Stimulated activated CD4-positive, alpha-beta T cell treated with anti-CD3 and anti-CD28 coated beads, Interleukin-4, amount 100 ng/mL, for 24 hours (primary cell): ENCODE data around the gene GPATCH8.

Experiments used
- DNase-seq: peaks from one replicate; pipeline ENCODE4 v3.0.0-alpha.2; 2020

Gene GPATCH8

DNA sequence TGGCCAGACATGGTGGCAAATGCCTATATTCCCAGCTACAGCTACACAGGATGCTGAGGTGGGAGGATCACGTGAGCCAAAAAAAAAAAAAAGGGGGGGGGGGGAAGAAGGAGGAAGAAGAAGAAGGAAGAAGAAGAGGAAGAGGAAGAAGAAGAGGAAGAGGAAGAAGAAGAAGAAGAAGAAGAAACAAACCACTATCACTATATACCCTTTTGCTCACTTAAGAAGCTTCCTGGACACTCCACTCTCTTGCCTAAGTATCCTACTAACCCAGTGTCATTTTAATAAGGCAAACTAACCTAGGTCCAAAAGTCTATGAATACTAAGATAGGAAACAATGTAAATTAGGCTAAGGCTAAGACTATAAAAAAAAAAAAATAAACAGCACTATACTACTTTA, 54.8 kb downstream of the GPATCH8 start:
- no peak for DNase-seq

DNA sequence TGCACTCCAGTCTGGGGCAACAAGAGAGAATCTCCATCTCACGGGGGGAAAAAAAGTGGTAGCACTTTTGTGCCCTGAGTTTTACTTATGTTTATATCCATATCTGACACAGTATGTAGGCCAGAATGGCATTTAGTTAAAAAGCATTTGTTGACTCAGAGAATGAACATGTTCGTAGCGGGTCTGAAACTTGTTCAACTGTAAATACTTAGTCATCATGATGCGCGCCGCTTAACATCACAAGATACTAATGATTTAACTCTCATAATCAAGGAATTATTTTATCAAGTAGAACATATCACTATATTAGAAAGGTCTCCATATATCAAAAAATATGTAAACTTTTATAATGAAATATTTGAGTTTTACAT, 58.5 kb downstream of the GPATCH8 start:
- DNase-seq: no peak

DNA sequence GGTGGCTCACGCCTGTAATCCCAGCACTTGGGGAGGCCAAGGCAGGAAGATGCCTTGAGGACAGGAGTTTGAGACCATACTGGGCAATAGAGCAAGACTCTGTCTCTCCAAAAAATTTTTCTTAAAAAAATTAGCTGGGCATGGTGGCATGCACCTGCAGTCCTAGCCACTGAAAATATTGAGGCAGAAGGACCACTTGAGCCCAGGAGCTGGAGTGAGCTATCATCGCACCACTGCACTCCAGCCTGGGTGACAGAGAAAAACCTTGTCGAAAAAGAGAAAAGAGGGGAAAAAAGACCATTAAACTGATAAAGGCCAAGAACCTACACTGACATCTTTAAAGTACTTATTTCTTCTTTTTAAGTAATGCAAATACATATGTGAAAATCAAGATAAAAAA, 60.4 kb downstream of the GPATCH8 start:
- DNase-seq: no peak

DNA sequence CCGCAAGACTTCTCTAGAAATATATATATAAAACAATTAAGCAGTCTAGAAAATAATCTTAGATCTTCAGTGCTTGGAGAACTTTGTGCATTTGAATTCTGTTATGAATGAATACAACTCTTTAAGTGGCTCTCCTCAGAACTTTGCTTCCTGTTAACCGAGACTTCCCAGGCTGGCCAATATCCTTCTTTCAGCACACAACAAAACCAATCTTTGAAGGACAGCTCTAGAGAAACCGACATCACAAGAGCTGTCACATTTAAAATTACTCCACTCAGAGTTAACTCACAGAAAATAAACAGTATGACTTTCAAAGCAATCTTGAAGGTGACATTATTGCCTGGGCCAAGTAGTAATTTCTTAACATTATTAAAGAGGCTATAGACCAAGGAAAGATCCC, 64.0 kb downstream of the GPATCH8 start:
- DNase-seq: no peak

DNA sequence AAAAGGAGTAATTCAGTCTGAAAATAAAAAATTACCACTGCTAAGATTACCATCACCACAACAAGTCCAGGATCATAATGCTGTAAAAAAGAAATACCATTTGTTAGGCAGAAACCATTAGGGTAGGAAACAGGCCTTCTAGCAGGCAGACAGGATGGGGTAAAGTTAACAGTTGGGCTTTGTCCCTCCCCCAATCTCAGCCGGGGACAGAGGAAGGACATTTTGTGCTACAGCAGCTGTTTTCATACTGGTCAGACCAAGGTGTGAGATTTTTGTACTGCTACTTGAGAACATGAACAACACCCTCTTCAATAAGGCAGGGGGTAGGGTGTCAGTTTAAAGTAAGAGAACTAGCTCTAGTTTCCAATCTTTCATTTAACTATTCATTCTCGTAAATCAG, 64.6 kb downstream of the GPATCH8 start:
- no peak for DNase-seq

DNA sequence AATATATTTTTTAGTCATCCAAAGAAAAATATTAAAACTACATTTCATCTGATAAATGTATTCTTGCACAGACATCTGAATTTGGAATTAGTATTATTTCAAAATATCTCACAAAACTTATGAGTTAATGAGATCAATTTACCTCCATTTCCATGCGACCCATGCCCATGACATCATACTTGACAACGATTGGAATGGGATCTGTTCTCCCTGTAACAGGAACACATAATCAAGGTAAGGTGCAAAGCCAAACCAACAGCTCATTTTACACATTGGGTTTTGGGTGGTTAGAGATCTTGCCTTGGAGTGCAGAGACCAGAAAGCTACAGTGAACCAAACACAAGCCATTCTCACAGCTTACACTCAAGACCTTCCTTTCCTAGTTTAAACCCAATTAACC, 66.9 kb downstream of the GPATCH8 start:
- no peak for DNase-seq

DNA sequence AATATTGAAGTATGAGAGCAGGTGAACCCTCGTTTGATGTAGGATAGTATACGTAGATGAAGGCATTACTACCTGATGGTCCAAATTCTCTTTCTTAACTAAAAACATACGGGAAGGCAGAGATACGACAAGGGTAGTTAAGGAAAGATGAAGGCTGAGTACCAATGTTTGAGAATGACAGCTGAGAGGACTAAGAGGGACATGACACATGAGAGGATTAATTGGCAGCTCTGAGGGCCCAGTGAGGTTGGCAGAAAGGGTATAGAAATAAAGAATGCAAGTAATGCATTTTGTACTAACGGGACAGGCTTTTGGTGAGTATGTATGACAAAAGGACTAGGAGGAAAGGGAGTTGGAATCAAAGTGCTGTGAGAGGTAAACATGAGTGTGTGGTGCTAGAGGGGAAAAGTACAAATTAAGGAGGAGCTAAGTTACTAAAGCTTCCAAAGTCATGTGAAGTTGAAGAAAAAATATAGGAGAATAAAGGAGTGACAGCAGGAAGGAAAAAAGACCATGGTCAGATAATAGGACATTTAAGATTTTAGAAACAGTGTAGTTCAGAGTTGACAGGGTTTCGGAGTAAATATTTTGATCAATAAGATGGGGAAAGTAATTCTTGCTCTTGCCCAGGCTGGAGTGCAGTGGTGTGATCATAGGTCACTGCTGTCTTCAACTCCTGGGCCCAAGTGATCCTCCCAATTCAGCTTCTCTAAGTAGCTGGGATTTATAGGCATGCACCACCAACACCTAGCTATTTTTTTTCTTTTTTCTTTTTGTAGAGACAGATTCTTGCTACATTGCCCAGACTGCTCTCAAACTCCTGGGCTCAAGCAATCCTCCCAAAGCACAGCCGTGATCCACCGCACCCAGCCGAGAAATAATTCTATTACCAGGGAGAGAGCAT, 70.7 kb downstream of the GPATCH8 start:
- no peak for DNase-seq

DNA sequence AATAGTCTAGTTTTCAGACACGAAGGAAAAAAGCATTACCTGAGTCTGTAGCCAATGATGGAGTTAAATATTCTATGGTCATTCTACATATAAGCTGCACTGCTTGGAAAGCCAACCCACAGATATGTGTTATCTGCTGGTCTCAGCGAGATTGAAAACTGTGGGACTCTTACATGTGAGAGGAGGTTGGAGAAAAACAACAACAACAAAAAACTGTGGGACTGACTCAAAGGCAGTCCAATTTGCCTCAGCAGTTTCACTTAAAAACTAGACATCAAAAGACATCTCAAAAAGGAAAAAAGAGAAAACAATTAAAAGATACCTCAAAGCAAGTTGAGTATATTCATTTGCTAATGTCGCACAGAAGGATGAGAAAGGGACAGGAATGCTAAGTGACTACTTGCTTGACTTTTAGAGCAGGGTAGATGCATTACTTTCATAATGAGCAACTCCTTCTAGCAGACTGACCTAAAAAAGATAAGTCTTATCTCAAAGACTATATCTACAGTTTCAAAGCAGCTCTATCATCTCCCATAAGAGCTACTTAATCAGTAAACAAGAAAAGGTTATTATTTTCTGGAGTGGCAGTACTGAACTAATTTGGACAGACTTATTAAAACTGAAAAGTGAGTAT, 78.3 kb downstream of the GPATCH8 start:
- DNase-seq: no peak

DNA sequence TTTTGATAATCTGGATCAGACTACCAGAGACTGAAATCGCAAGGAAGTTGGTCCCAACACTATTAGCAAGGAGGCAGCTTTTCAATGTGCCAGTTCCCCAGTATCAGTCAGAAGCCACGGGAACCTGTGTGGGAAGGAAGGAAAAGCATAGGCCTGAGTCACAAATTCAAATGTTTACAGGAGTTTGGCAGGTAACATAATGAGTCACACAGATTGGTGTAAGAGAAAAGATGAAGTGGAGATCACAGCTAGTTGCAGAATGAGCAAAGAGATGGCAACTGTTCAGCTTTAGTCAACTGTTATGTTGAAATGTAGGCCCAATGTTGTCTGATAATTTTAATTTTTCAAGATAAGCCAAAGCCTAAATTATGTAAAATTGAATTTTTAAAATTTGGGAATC, 85.7 kb downstream of the GPATCH8 start:
- DNase-seq: no peak

DNA sequence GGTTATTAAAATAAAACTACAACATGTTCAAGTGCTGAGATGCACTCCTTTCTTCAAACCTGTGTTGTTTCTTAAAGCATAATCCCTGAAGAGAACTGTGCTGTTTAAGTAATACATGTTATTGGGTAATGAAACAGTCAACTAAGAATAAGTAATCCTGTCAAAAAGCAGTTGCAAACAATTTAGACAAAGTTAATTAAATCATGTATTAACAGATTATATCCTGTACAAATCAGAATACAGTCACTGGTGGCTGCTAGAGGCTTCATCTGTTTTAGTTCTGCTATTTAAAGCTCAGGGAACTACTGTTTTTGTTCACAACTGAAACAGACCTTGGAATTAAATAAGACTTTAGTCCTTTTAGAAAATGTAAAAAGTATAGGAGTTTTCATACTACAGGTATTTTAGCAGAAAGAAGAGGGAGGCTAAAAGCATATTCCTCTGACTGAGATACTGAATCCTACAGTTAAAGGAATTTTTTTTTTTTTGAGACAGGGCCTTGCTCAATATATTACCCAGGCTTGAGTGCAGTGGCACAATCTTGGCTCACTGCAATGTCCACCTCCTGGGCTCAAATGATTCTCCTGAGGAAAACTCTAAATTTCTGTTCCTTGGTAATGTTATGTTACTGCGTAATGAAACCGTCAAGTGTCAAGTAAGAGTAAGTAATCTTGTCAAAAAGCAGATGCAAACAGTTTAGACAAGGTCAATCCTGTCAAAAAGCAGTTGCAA, 86.5 kb downstream of the GPATCH8 start:
- no peak for DNase-seq

DNA sequence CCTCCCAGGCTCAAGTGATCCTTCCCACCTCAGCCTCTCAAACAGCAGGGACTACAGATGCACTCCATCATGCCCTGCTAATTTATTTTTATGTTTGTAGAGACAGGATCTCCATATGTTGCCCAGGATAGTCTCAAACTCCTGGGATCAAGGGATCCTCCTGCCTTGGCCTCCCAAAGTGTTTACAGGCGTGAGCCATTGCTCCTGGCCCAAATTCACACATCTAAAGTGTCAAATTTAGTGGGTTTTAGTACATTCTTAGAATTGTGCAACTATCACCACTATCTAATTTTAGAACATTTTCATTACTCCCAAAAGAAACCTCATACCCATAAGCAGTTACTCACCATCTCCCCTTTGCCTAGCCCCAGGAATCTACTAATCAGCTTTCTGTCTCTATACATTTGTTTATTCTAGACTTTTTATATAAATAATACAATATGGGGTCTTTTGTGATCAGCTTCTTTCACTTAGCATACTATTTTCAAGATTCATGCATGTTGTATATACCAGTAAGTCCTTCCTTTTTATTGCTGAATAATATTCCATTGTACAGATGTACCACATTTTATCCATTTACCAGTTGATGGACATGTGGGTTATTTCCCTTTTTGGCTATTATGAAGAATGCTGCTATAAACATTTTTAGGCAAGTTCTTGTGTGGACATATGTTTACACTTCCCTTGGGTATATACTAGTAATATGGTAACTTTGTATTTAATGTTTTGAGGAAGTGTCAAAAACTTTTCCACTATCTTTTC, 88.6 kb downstream of the GPATCH8 start:
- DNase-seq: no peak

DNA sequence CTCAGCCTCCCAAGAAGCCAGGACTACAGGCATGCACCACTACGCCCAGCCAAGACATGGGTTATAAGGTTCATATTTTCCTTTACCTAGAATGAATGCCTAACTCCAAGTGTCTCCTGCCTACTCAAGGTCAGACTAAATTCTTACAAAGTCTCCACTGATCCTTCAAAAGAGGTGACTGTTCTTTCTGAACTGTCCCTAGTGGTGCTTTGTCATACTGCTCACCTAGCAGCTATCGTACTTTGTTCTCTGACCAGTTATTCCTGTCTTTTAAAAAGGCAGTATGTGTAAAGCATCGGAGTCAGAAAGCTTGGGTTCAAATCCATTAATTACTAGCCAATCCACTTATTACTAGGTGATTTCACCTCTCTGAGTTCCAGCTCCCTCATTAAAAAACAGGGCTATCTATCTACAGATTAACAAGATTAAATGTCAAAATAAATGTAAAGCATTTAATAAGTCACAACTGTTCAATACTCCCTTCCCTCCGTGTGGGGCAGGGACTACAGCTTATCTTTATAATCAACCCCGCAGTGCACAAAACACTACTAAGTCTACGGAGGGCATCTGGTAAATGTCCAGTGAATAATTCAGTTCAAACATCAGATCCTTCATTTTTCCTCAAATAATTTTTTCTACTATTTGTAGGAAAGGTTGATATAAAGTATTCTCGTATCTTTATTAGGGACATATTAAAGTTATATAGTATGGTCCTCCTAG, 93.7 kb downstream of the GPATCH8 start:
- DNase-seq: no peak

DNA sequence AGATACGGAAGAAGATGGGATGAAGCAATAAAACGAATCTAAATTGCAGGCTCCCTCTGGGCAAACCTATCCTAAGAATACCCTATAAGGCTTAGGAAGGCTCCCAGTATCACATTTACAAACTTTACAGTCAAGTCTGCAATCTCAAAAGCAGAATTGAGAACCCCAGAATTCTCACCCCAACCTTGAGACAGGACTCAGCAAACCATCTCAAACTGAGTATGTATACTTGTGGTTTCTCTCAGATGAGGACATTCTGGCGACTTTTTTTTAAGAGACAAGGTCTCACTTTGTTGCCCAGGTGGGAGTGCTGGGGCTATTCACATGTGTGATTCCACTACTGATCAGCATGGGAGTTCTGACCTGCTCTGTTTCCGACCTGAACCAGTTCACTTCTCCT, 94.4 kb downstream of the GPATCH8 start:
- DNase-seq: no peak

DNA sequence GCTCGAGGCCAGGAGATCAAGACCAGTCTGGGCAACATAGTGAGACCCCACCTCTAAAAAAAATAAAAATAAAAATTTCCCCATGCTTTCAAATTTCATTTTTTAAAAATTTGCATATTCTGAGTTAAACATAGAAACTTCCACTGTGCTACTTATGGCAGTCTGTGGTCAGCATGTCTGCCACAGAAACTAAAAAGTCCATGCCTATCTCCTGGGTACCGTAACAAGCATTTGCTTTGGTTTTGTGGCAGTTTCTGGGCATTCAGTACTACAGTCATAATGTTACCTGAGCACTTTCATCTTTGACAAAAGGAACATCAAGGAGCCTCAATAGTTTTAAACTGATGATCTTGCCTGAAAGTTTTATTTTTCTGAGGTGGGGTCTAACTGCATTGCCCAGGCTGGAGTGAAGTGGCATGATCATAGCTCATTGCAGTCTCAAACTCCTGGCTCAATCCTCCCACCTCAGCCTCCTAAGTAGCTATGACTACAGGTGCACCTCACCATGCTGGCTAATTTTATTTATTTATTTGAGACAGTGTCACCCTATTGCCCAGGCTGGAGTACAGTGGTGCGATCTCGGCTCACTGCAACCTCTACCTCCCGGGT, 100.5 kb downstream of the GPATCH8 start:
- DNase-seq: no peak

DNA sequence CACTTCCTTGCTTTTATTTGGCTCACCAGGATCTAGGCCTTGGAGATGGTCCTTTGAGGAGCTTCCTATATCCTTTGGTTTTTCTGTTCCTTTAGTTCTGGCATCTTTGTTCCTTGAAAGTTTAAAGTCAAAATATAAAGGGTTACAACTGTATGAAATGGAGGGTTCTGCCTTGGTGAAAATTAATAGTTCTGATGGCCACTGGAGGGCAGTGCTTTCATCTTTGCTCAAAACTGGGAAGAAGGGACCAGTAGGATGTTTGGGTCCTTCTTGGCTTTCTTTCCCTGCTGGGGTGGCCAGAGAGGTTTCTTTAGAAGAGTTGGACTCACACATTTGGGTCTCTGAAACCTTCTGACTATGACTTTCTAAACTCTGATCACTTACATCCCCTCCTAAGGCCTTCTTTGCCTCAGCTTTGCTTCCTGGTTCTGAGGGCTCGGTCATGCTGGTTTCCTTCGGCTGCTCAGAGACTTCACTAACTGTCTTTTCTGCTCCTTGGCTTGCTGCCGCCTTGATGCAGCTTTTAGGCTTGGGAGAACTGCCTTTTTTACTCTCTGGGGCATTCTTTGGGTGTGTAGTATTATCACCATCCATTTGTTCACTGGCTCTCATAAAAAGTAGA, 102.9 kb downstream of the GPATCH8 start:
- no peak for DNase-seq

DNA sequence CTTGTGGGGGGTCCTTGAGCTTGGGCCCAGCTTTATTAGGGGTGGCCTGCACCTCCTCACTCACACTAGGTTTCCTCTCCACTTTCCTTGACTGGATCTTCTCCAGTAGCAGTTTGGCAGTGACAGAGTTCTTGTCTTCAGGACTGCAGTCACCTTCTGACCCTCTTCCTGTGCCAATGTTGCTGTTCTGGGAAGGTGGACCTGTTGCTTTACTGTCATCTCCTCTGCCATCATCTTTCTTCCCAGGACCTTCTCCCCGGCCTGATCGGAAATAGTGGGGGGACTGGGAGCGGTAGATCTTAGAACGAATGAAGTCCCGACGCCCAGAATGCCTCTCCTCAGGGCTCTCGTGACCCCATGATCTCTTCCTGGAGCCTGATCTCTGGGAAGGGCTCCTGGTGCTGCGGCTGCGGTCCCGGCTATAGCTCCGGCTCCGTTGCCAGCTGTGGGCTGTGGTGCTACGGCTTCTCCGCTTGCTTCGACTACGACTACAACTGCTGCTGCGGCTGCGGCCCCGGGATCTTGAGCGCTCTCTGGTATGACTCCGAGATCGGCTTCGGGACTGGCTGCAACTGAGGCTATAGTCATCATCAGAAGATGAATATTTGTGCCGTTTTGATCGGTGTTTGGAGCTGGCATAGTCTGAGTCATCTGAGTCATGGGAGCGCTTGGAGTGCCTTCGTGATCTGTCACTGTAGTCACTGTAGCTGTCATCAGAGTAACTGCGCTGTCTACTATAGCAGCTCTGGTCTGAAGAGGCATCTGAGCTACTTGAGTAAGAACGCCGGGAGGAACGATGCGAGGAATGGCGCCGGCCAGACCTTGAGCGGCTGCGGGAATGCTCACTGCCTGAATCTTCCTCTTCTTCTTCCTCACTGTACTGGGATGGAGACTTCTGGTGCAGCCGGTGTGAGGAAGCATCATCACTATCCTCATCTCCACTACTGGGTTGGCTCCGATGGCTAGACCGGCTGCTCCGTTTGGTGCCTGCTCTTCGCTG, 104.2 kb downstream of the GPATCH8 start:
- DNase-seq: no peak

DNA sequence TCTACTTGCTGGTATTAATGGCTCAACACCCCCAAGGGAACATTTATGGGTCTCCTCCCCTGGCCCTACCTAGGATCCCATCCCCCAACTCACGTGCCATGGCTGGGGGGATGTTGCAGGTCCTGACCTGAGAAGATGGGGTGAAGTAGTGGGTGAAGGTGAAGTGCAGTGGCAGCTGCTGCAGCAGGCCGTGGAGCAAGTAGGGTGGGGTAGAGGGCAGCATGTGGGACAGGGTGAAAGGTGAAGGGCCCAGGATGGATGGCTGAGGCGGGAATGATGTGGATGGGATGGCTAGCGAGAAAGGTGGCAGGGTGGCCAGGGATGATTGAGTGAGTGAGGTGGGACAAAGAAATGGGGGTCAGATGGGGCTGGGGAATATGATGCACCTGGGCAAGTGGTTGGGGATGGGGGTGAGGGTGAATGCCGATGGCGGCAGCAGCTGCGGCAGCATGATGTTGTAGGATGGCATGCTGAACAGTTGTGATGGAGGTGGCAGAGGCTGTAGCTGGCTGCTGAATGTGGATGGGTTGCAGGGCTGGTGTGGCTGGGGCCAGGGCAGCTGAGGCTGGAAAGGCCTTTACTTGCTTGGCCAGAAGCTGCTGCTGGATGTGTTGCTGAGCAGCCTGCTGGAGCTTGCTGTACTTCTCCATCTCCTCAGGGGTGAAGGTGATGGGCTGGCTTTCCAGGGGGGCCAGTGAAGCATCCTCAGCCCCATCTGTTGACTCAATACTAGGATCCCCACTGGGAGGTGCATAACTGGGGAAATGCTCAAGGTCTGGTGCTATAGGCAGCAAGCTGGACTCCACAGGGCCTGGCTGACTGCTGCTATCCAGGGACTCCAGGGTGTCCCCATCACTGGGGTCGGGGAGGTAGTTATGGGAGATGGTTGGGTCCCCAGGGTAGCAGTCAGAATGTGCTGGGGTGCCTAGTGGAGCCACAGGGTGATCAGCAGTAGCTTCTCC, 105.4 kb downstream of the GPATCH8 start:
- DNase-seq: no peak

DNA sequence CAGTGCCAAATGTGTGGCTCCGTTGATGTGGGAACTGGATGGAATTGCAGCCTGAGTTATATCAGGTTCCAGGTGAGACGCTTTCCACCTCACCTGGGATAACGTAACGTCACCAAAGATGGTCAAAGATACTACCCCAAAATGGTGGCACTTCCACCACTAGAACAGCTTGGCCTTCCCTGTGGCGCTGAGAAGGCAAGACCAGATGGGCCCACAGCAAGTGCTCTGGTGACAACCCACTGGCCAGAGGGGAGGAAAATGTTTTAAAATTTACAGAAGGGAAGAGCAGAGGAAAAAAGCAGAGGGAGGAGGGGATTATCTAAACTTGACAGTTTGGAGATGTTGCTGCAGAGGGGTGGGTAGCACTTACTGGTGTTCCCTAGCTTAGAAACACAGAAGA, 106.3 kb downstream of the GPATCH8 start:
- no peak for DNase-seq

DNA sequence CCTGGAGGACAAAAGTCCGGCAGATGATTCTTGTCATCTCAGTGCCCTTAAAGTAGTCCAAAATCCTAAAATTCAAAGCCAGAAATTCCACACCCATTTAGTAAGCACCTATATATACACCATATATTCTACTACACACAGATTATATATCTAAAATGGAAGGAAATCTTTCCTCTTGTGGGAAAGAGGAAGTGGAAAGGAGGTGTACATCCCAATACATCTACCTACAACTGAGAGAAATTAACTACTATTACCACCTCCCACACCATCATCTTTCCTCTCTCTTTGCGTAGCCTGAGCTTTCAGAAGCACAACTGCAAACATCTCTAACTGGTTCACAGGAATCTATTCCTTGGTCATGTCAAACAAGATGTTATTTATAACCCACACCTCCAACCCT, 108.4 kb downstream of the GPATCH8 start:
- no peak for DNase-seq
